Left ventricle myocardium inferior (tissue), 1 donor: ENCODE results near the gene SLC1A4. TPM values are rescaled to one million over a fixed set of nuclear protein-coding genes. Genes with fewer than 3 reads are reported as not detected.
"Not testable (repeated sequence)": the region's sequence is repeated elsewhere in the genome, so short reads cannot be mapped to it uniquely, and the experiment has no call there.

Experiments
- DNase-seq: peaks from one replicate; pipeline ENCODE4 v3.0.0-alpha.2; 2020
- H3K27ac ChIP-seq: fragments of 200-600 bp; replicated peaks from 2 replicates; pipeline ENCODE4 v1.8.0; 2021
- H3K27me3 ChIP-seq: fragments of 200-600 bp; 2 replicates; pipeline ENCODE4 v1.8.0; 2021; ENCODE audit warnings: low read depth
- H3K36me3 ChIP-seq: fragments of 200-600 bp; 2 replicates; pipeline ENCODE4 v1.8.0; 2021
- H3K4me1 ChIP-seq: fragments of 200-600 bp; 2 replicates; pipeline ENCODE4 v1.8.0; 2021
- H3K4me3 ChIP-seq: fragments of 200-600 bp; 2 replicates; pipeline ENCODE4 v1.8.0; 2021; ENCODE audit warnings: mild to moderate bottlenecking, moderate library complexity
- H3K9me3 ChIP-seq: fragments of 200-600 bp; replicated peaks from 2 replicates; pipeline ENCODE4 v1.8.0; 2021
- CTCF ChIP-seq: fragments of 200-600 bp; IDR thresholded peaks from 2 replicates; pipeline ENCODE4 v1.8.0; 2021; ENCODE audit warnings: antibody characterized with exemption, mild to moderate bottlenecking, borderline replicate concordance
- intact Hi-C: fragments of 100-400 bp; cut with micrococcal nuclease; formaldehyde crosslinking; loops from one replicate; pipeline ENCODE4 v1.11.0; 2022
- total RNA-seq: library from RNA; stranded (reverse); fragmentation: NEBNext Ultra II Directional; extraction: Animal tissue kit (Norgen Biotek cat#: 25700); gene quantifications from one replicate; pipeline ENCODE4 v1.2.1, GENCODE V29; 2021
- donor health status: DM: no; HTN: yes; CAD: no; lungs with severe emphysema.

The SLC1A4 gene
- total RNA-seq, 1 donor from 2014 or later, result 13.2 TPM

GRCh38 chr2:65030476-65031332 is 41.5 kb downstream of the SLC1A4 start:
- DNase-seq, result no peak
- H3K4me1 ChIP-seq, result peaks cover 14% of the 10 kb centered on the region
- intact Hi-C loops, result no loop called here
- no peaks in the 10 kb centered on the region for H3K9me3 ChIP-seq
- H3K27ac ChIP-seq, result no peak overlapping the region
- no peaks in the 10 kb centered on the region for H3K36me3 ChIP-seq
- no peak overlapping the region for H3K4me3 ChIP-seq
- no peak for TF ChIP-seq CTCF
- H3K27me3 ChIP-seq, result no peaks in the 10 kb centered on the region

GRCh38 chr2:65031341-65032018 is 42.3 kb downstream of the SLC1A4 start:
- H3K4me3 ChIP-seq, result no peak overlapping the region
- intact Hi-C loops, result no loop called here
- DNase-seq, result no peak
- H3K9me3 ChIP-seq, result no peaks in the 10 kb centered on the region
- no peaks in the 10 kb centered on the region for H3K36me3 ChIP-seq
- H3K27me3 ChIP-seq, result no peaks in the 10 kb centered on the region
- TF ChIP-seq CTCF, result no peak
- H3K4me1 ChIP-seq, result peaks cover 14% of the 10 kb centered on the region
- H3K27ac ChIP-seq, result no peak overlapping the region

GRCh38 chr2:65032019-65032975 is 43.1 kb downstream of the SLC1A4 start:
- H3K36me3 ChIP-seq, result no peaks in the 10 kb centered on the region
- no peak for TF ChIP-seq CTCF
- no peak overlapping the region for H3K27ac ChIP-seq
- H3K4me3 ChIP-seq, result no peak overlapping the region
- no peaks in the 10 kb centered on the region for H3K27me3 ChIP-seq
- H3K9me3 ChIP-seq, result no peaks in the 10 kb centered on the region
- no peak for DNase-seq
- intact Hi-C loops, result no loop called here
- H3K4me1 ChIP-seq, result peaks cover 14% of the 10 kb centered on the region

- Histone ChIP-seq H3K27me3 (no peaks in the 10 kb centered on the region), H3K36me3 (no peaks in the 10 kb centered on the region), H3K27ac (no peak overlapping the region), H3K4me3 (no peak overlapping the region), H3K9me3 (no peaks in the 10 kb centered on the region), H3K4me1 (peaks cover 11% of the 10 kb centered on the region)
- peak; percentile 23 for TF ChIP-seq CTCF
- intact Hi-C loops, result no loop called here
- no peak for DNase-seq
Observed at GRCh38 chr2:65033178-65033577, 44.0 kb downstream of the SLC1A4 start.

GRCh38 chr2:65033667-65034066 is 44.5 kb downstream of the SLC1A4 start:
- H3K36me3 ChIP-seq, intact Hi-C loops, H3K4me3 ChIP-seq, H3K27ac ChIP-seq, H3K4me1 ChIP-seq, H3K9me3 ChIP-seq, H3K27me3 ChIP-seq, DNase-seq: not testable (repeated sequence)
